Heart right ventricle (tissue), 16 donors: ENCODE measurements around the gene INPP5A. TPM values are rescaled to one million over a fixed set of nuclear protein-coding genes. Genes with fewer than 3 reads are reported as not detected.

Source experiments
- ATAC-seq, 8 donors: fragments of 200-7000 bp; cut with Tn5 transposase; one replicate each; pipeline ENCODE4 v1.9.1; 2020; ENCODE audit warnings: mild to moderate bottlenecking in 8 of 8, moderate library complexity in 8 of 8, moderate number of reproducible peaks in 1 of 8
- DNase-seq, 2 donors: peaks; one replicate each; pipeline ENCODE4 v3.0.0-alpha.2; 2020
- H3K27ac ChIP-seq, 10 donors: fragments of 200-600 bp; sonication (generic) in 2 of 10; one replicate each; pipeline versions ENCODE4 v1.5.0 to v1.8.0; 2020 to 2022; ENCODE audit warnings: mild to moderate bottlenecking in 3 of 10
- H3K27me3 ChIP-seq, 7 donors: fragments of 200-600 bp; one replicate each; pipeline ENCODE4 v1.8.0; 2021 to 2022; ENCODE audit warnings: mild to moderate bottlenecking in 2 of 7
- H3K36me3 ChIP-seq, 9 donors: fragments of 200-600 bp; sonication (generic) in 1 of 9; one replicate each; pipeline versions ENCODE4 v1.5.0 to v1.8.0; 2020 to 2022; ENCODE audit warnings: mild to moderate bottlenecking in 2 of 9
- H3K4me1 ChIP-seq, 9 donors: fragments of 200-600 bp; sonication (generic) in 1 of 9; one replicate each; pipeline versions ENCODE4 v1.5.0 to v1.8.0; 2020 to 2022; ENCODE audit warnings: mild to moderate bottlenecking in 4 of 9
- H3K4me3 ChIP-seq, 10 donors: fragments of 200-600 bp; sonication (generic) in 2 of 10; one replicate each; pipeline versions ENCODE4 v1.5.0 to v1.8.0; 2020 to 2022; ENCODE audit warnings: mild to moderate bottlenecking in 7 of 10, moderate library complexity in 2 of 10
- H3K9me3 ChIP-seq, 11 donors: fragments of 200-600 bp in 10 of 11; sonication (generic) in 2 of 11; one replicate each; pipeline versions ENCODE4 v1.5.0 to v1.8.0; 2013 to 2022; ENCODE audit warnings: mild to moderate bottlenecking in 2 of 11, control low read depth in 1 of 11, moderate library complexity in 1 of 11
- CTCF ChIP-seq, 9 donors: fragments of 200-600 bp; sonication (generic) in 2 of 9; IDR thresholded peaks; one replicate each; pipeline versions ENCODE4 v1.5.0 to v1.8.0; 2021 to 2022; ENCODE audit warnings: antibody characterized with exemption in 9 of 9, mild to moderate bottlenecking in 5 of 9, moderate library complexity in 1 of 9
- WGBS, 2 donors: extraction: QIAGEN DNeasy Blood & Tissue Kit; methylation state at CpG; one replicate each; pipeline ENCODE4 v1.1.7; 2013; ENCODE audit warnings: inconsistent platforms in 1 of 2; 5-methylcytosine and 5-hydroxymethylcytosine counted together
- intact Hi-C, 10 donors: fragments of 100-400 bp; cut with DNase I; formaldehyde crosslinking; loops; one replicate each; pipeline versions ENCODE4 v1.11.1 to v1.14.2; 2022
- polyA plus RNA-seq, 2 donors: library from polyadenylated mRNA; stranded (reverse); fragments of 200-250 nt; gene quantifications; one replicate each; pipeline ENCODE4 v1.2.3, GENCODE V29; 2013
- total RNA-seq, 10 donors: library from RNA; stranded (reverse); fragmentation: NEBNext Ultra II Directional in 3 of 10; extraction: Animal tissue kit (Norgen Biotek cat#: 25700) in 3 of 10; gene quantifications; one replicate each; pipeline versions ENCODE4 v1.2.1 to v1.2.4, GENCODE V29; 2021 to 2023
- donor health status: Arrhythmogenic right ventricular cardiomyopathy.
- donor health status: ischemic (EF 13 %, LVEDD 7.1; RV severe dilation, severe dysfunction).
- donor health status: healthy with polysubstance abuse.
- donor health status: DM: no; HTN: yes; CAD: no.
- donor health status: DM: no; HTN: no; CAD: no.
- donor health status: ischemic (EF 25% LVEDD 6.9; RV normal size, moderate dysfunction).
- donor health status: ischemic (EF 25% LVEDD 5.7; RV mildly dilated, moderate dysfunction).
- donor health status: healthy.
- donor health status: DM: yes; HTN: yes; CAD: no.
- donor health status: Ischemic cardiomyopathy.
- donor health status: ischemic (EF 35%, LVEDD 5.7; RV mildly dilated, moderate dysfunction).
- donor health status: nonischemic (EF 11% LVEDD 7.7; RV severe dilation, severe dysfunction).
- donor health status: DM: yes; HTN: yes; CAD: no.
- donor health status: PGD.
- donor health status: ischemic (EF 29% LVEDD 5.4; RV normal size, mild dysfunction).
- donor health status: nonischemic (EF 23%, LVEDD 6.1; RV moderate dilation, normal function).

Gene INPP5A
- total and polyA plus RNA-seq, 12 donors: 30.4 to 122 (median 106) TPM

- 88 to 94% methylated on average over 15 of the region's 15 CpGs for WGBS, 2 donors
- DNase-seq (no peak), ATAC-seq (peak in 1 of 8 donors; percentile 7)
- peaks cover 0 to 7% (median 3%) of the 10 kb centered on the region in 11 donors for H3K9me3 ChIP-seq
- H3K4me1 ChIP-seq: no peaks in the 10 kb centered on the region
- TF ChIP-seq CTCF (IDR thresholded peaks at IDR 0.05): no peak
- H3K36me3 ChIP-seq: no peaks in the 10 kb centered on the region
- no peak overlapping the region for H3K4me3 ChIP-seq
- H3K27ac ChIP-seq: no peak overlapping the region
- intact Hi-C loops: loop anchor here in 1 of 10 donors (10.0 kb wide), 1 partner anchor 144 kb away; no protein-coding TSS in a partner anchor
- H3K27me3 ChIP-seq: peaks cover 0 to 15% (median 2%) of the 10 kb centered on the region in 7 donors
These were observed 261.3 kb downstream of the INPP5A start for GRCh38 chr10:132798876-132799275.

GRCh38 chr10:132799865-132800264, 262.3 kb downstream of the INPP5A start:
- no peaks in the 10 kb centered on the region for H3K36me3 ChIP-seq
- no peaks in the 10 kb centered on the region for H3K4me1 ChIP-seq
- DNase-seq: no peak
- no peak for TF ChIP-seq CTCF (IDR thresholded peaks at IDR 0.05)
- H3K27me3 ChIP-seq: peaks cover 0 to 15% (median 0%) of the 10 kb centered on the region in 7 donors
- peaks cover 0 to 7% (median 3%) of the 10 kb centered on the region in 11 donors for H3K9me3 ChIP-seq
- ATAC-seq: no peak
- intact Hi-C loops: loop anchor here in 1 of 10 donors (10.0 kb wide), 1 partner anchor 145 kb away; no protein-coding TSS in a partner anchor
- WGBS, 2 donors: 90 to 92% methylated on average over 11 of the region's 11 CpGs
- H3K27ac ChIP-seq: no peak overlapping the region
- H3K4me3 ChIP-seq: no peak overlapping the region

GRCh38 chr10:132802048-132802447, 264.5 kb downstream of the INPP5A start:
- DNase-seq (no peak), ATAC-seq (no peak)
- peaks cover 0 to 7% (median 3%) of the 10 kb centered on the region in 11 donors for H3K9me3 ChIP-seq
- H3K4me1 ChIP-seq: no peaks in the 10 kb centered on the region
- peaks cover 0 to 11% (median 0%) of the 10 kb centered on the region in 7 donors for H3K27me3 ChIP-seq
- no peak overlapping the region for H3K27ac ChIP-seq
- H3K36me3 ChIP-seq: no peaks in the 10 kb centered on the region
- intact Hi-C loops: no loop called here
- no peak overlapping the region for H3K4me3 ChIP-seq
- 82 to 91% methylated on average over 8 of the region's 8 CpGs for WGBS, 2 donors
- no peak for TF ChIP-seq CTCF (IDR thresholded peaks at IDR 0.05)

GRCh38 chr10:132802694-132803320, 265.2 kb downstream of the INPP5A start:
- WGBS, 2 donors: 76 to 80% methylated on average over 16 of the region's 16 CpGs
- DNase-seq (no peak), ATAC-seq (no peak)
- Histone ChIP-seq H3K27ac (no peak overlapping the region), H3K4me3 (no peak overlapping the region), H3K9me3 (peaks cover 0 to 7% (median 3%) of the 10 kb centered on the region in 11 donors), H3K27me3 (peaks cover 0 to 11% (median 4%) of the 10 kb centered on the region in 7 donors), H3K4me1 (no peaks in the 10 kb centered on the region), H3K36me3 (no peaks in the 10 kb centered on the region)
- TF ChIP-seq CTCF (IDR thresholded peaks at IDR 0.05): no peak
- intact Hi-C loops: no loop called here
